ENCODE results near the gene AHSP. TPM values are rescaled to one million over a fixed set of nuclear protein-coding genes. Genes with fewer than 3 reads are reported as not detected.

The AHSP gene
- total and polyA plus RNA-seq, 9 donors = not detected

DNA sequence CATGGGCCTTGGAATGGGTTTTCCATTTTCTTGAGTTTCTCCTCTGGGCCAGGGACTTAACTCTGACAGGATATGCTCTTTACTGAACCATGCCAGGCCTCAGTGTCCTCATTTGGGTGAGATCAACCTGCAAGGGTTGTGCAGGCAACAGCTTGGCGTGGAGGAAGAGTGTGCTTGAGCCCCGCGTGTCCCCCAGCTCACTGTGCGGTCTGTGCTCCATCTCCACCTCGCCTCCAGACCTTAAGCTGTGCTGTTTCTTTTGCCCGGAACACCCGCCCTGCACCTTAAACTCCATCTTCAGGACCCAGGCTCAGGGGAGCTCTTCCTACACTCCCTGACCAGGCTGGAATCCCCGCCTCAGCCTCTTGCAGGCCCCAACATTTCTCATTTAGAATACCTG lies 29.2 kb upstream of the AHSP start:
- TF ChIP-seq, protein P1, sequence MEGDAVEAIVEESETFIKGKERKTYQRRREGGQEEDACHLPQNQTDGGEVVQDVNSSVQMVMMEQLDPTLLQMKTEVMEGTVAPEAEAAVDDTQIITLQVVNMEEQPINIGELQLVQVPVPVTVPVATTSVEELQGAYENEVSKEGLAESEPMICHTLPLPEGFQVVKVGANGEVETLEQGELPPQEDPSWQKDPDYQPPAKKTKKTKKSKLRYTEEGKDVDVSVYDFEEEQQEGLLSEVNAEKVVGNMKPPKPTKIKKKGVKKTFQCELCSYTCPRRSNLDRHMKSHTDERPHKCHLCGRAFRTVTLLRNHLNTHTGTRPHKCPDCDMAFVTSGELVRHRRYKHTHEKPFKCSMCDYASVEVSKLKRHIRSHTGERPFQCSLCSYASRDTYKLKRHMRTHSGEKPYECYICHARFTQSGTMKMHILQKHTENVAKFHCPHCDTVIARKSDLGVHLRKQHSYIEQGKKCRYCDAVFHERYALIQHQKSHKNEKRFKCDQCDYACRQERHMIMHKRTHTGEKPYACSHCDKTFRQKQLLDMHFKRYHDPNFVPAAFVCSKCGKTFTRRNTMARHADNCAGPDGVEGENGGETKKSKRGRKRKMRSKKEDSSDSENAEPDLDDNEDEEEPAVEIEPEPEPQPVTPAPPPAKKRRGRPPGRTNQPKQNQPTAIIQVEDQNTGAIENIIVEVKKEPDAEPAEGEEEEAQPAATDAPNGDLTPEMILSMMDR (IDR thresholded peaks at IDR 0.05) = no peak
- TF ChIP-seq POLR2A (IDR thresholded peaks at IDR 0.05) (no peak), EP300 (IDR thresholded peaks at IDR 0.05) (no peak)
- H3K36me3 ChIP-seq = no peaks in the 10 kb centered on the region
- H3K27ac ChIP-seq = no peak overlapping the region
- WGBS, 3 donors = 96 to 97% (median 96%) methylated on average over 8 of the region's 8 CpGs
- no peaks in the 10 kb centered on the region for H3K4me1 ChIP-seq (ENCODE audit: insufficient read depth)
- H3K4me3 ChIP-seq = no peak overlapping the region
- H3K27me3 ChIP-seq = no peaks in the 10 kb centered on the region
- intact Hi-C loops (cut with DNase I) = no loop called here
- no peaks in the 10 kb centered on the region for H3K9me3 ChIP-seq
- no peak for DNase-seq

DNA sequence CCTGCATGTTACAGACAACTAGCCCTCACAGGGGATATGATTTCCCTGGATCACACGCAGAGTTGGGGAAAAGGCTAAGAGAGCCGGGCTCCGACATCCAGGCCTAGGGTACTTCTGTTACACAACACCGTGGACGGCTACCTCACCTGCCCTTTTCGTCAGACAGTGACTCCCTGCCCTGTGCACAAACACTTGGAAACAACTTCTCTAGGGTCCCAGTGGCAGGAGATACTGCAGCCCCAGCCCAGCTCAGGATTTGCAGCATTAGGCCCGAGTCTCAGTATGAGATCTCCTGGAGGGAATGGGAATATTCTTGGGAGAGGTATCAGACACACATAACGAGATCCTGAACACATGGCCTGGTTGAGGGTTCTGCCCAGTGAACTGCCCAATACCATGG lies 27.8 kb upstream of the AHSP start:
- Histone ChIP-seq H3K36me3 (no peaks in the 10 kb centered on the region), H3K27ac (no peak overlapping the region), H3K27me3 (no peaks in the 10 kb centered on the region), H3K9me3 (no peaks in the 10 kb centered on the region), H3K4me3 (no peak overlapping the region), H3K4me1 (ENCODE audit: insufficient read depth) (no peaks in the 10 kb centered on the region)
- WGBS, 3 donors = 88 to 98% (median 97%) methylated on average over 8 of the region's 8 CpGs
- intact Hi-C loops (cut with DNase I) = loop anchor here in 1 of 4 donors (10.0 kb wide), 1 partner anchor 205 kb away; no protein-coding TSS in a partner anchor
- TF ChIP-seq POLR2A (IDR thresholded peaks at IDR 0.05) (no peak), EP300 (IDR thresholded peaks at IDR 0.05) (no peak)
- TF ChIP-seq, protein P1 (IDR thresholded peaks at IDR 0.05) = no peak
- DNase-seq = no peak

DNA sequence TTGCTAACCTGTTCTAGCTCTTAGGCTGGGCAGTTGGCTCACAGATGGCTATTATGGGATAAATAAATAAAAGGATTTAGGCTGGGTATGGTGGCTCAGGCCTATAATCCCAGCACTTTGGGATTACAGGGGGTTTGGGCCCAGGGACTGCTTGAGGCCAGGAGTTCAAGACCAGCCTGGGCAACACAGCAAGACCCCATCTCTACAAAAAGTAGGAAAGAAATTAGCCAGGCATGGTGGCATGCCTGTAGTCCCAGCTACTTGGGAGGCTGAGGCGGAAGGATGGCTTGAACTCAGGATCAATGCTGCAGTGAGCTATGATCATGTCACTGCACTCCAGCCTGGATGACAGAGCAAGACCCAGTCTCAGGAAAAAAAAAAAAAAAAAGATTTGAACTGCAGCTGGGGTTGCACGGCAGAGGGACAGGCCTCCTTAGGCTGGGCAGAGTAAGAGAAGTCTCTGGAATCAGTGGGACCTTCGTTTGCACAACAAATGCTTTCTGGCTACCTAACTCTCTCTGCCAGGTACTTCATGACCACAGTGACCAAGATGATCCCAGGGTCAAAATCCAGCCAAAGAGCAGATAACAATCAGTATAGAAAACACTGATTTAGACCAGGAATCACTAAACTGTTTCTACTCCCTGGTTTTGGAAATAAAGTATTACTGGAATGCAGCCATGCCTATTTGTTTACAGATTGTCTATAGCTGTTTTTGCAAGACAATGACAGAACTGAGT lies 26.3 kb upstream of the AHSP start:
- no peak overlapping the region for H3K27ac ChIP-seq
- no peaks in the 10 kb centered on the region for H3K27me3 ChIP-seq
- H3K4me1 ChIP-seq (ENCODE audit: insufficient read depth) = no peaks in the 10 kb centered on the region
- 68 to 75% (median 75%) methylated on average over 3 of the region's 3 CpGs for WGBS, 3 donors
- H3K36me3 ChIP-seq = no peaks in the 10 kb centered on the region
- no peaks in the 10 kb centered on the region for H3K9me3 ChIP-seq
- no peak for TF ChIP-seq POLR2A (IDR thresholded peaks at IDR 0.05)
- TF ChIP-seq EP300 (IDR thresholded peaks at IDR 0.05) = no peak
- TF ChIP-seq, protein P1 (IDR thresholded peaks at IDR 0.05) = no peak
- no peak overlapping the region for H3K4me3 ChIP-seq
- DNase-seq = no peak
- intact Hi-C loops (cut with DNase I) = loop anchor here in 1 of 4 donors (10.0 kb wide), 1 partner anchor 203 kb away; no protein-coding TSS in a partner anchor

DNA sequence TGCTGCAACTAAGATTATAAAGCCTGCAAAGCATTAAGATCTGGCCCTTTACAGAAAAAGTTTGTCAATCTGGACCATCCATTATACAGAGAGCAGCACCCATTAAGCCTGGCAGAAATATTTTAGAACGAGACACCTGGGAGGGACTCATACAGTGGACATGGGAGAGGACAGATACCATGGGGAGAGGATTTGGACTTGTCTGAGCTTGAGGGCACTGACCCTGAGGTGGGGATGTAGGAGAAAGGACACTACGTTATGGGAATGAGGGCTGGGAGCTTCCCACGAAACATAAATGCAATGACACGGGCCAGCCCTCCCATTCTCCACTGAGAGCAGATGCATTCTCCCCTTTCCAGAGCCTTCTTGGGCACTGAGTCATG lies 25.7 kb upstream of the AHSP start:
- H3K36me3 ChIP-seq = no peaks in the 10 kb centered on the region
- no peaks in the 10 kb centered on the region for H3K9me3 ChIP-seq
- DNase-seq = no peak
- no peak overlapping the region for H3K27ac ChIP-seq
- WGBS, 3 donors = 61 to 81% (median 69%) methylated on average over 4 of the region's 4 CpGs
- no peaks in the 10 kb centered on the region for H3K27me3 ChIP-seq
- no peaks in the 10 kb centered on the region for H3K4me1 ChIP-seq (ENCODE audit: insufficient read depth)
- intact Hi-C loops (cut with DNase I) = loop anchor here in 1 of 4 donors (10.0 kb wide), 1 partner anchor 203 kb away; no protein-coding TSS in a partner anchor
- TF ChIP-seq POLR2A (IDR thresholded peaks at IDR 0.05) (no peak), EP300 (IDR thresholded peaks at IDR 0.05) (no peak)
- TF ChIP-seq, protein P1 (IDR thresholded peaks at IDR 0.05) = no peak
- no peak overlapping the region for H3K4me3 ChIP-seq

All from ovary (tissue), 9 donors.